ENCODE results near the gene AJAP1.

AJAP1 gene

DNA sequence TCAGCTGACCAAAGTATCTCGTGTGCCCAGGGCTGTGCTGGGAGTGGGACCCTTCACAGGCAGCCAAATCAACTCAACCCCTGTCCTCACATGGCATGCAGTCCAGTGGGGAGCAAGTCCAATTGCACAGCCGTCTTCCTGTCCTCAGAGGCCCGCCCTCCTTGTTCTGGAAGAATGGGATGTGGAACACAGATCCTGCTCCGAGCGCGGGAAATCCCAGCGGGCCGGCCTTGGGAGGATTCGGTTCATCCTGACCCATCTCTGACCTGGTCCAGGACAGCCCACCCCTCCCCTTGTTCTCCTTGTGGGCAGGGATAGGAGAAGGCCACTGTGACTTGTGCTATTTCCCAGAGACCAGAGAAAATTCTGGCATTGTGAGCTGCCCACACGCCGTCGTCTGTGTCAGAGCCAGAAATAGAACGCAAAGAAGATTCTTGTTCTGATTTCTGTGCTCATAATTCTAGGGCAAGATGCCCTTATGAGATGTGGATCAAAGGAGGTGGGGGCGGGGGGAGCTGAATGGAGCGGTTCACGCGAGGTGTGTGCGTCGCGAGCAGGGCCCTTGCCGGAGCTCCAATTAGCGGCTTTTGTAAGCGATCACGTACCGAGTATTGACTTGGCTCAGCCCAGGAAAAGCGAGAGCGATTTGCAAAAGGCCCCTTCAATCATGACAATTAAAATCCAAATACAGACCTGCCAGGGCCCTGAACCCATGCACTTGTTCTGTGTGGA, 79.2 kb downstream of the AJAP1 start:
- no peak for DNase-seq (ENCODE audit: low read depth, low spot score)

- DNase-seq (ENCODE audit: low read depth, low spot score) = no peak
These were observed 79.8 kb downstream of the AJAP1 start for GRCh38 chr1:4734219-4734618.

DNA sequence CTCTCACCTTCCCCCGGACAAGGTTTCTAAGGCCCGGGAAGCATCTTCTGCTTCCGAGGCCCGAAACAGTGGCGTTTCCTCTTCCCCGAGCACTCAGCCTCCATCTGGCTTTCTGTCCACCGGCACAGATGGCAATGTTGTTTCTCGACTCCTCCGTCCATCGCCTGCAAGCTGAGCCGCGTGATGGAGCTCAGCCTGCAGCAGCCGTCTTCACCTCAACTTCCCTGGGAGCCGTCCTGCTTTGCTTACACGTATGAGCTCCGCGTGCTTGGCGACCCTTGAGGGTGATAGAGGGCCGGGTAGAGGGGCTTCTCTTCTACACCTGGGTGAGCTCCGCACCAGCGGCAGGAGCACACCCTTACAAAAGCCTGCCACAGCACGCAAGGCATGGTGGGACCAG, 80.4 kb downstream of the AJAP1 start:
- no peak for DNase-seq (ENCODE audit: low read depth, low spot score)

- no peak for DNase-seq (ENCODE audit: low read depth, low spot score)
These were observed 81.8 kb downstream of the AJAP1 start for GRCh38 chr1:4736254-4736653.

DNA sequence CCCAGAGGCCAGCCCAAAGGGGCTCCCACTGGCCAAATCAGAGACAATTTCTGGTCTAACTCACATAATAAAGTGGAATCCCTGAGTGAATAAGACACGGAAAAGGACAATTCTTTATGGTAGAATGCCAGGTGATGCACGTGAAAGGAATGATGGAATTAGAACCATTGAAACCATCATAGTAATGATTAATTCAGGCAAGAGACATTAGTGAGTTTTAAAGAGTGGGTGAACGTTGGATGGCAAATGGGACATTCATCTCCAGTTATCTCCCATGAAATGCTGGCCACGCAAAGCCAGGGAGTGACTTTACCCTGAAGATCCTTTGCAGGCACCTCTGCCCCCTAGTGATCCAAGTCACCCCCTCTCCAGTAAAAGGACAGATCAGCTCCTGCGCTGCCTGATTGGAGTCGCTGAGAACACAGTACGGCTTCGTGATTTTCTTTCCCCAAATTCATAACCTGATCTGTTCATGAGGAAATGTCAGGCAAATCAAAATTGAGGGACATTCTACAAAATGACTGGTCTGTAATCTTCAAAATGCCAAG, 87.5 kb downstream of the AJAP1 start:
- DNase-seq (ENCODE audit: low read depth, low spot score) = no peak

DNA sequence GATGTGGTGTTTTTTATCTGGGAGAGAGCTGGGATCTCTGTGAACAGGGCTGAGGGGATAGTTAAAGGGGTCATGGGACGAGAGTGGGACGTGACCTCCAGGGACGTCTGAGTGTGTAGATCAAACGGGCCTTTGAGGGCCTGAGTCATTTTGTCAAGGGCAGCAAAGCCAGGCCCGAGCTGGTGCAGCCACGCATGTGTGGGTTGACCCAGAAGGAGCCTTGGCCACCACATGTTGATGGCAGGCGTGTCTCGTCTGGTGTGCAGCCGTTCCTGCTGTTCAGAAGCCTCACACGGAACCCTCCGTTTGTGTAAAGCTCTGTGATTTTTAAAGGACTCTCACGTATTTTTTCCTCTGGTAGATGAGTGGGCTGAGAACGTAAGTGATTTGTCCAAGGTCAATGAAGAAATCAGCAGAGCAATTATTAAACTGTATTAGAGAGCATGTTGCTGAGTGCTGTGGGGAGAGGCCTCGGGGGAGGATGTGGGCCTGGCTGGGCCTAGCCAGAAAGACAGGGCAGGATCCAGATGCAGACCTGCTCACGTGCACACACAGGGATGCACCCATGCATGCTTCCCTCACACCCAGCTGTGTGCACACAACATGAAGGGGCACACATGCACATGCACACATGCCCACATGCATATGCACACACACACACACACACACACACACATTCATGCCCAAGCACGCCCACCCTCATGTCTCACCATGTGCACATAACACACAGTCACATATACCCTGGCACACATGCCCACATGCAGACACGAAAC, 89.8 kb downstream of the AJAP1 start:
- DNase-seq (ENCODE audit: low read depth, low spot score) = no peak

GRCh38 chr1:4745560-4745959, 91.2 kb downstream of the AJAP1 start:
- DNase-seq (ENCODE audit: low read depth, low spot score) = no peak

GRCh38 chr1:4749406-4749805, 95.0 kb downstream of the AJAP1 start:
- DNase-seq (ENCODE audit: low read depth, low spot score) = no peak

DNA sequence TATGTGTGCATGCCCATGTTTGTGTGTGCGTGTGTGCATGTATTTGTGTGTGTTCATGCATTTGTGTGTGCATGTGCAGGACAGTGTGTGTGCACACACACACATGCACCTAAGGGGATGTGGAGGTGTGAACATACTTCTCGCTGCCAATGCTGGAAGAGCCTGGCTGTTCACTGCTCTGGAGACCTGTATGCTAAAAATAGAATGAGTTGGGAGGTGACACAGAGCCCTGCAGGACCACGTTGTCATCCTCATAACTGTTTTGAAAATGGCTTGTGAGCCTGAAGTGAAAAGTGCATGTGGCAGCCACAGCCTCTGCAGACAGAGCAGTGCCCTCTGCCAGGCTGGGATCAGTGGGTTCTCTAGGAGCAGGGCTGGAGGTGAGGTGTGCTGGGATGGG, 95.8 kb downstream of the AJAP1 start:
- DNase-seq (ENCODE audit: low read depth, low spot score) = no peak

DNA sequence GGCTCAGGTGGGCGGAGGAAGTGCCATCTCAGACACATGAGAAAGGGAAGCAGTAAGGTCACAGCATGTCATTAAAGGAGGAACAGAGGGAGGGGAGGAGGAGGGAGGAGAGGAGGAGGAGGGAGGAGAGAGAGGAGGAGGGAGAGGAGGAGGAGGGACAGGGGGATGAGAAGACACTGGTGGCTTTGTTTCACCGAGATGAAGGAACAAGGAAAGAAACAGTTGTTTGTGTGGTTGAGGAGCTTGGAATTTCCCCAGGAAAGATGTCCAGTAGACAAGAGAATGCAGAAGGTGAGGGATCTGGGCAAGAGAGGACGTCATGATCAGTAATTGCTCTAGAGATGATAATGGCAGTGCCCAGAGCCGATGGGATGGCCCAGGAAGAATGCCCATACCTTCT, 97.7 kb downstream of the AJAP1 start:
- no peak for DNase-seq (ENCODE audit: low read depth, low spot score)

GRCh38 chr1:4754816-4755215, 100.4 kb downstream of the AJAP1 start:
- no peak for DNase-seq (ENCODE audit: low read depth, low spot score)

DNA sequence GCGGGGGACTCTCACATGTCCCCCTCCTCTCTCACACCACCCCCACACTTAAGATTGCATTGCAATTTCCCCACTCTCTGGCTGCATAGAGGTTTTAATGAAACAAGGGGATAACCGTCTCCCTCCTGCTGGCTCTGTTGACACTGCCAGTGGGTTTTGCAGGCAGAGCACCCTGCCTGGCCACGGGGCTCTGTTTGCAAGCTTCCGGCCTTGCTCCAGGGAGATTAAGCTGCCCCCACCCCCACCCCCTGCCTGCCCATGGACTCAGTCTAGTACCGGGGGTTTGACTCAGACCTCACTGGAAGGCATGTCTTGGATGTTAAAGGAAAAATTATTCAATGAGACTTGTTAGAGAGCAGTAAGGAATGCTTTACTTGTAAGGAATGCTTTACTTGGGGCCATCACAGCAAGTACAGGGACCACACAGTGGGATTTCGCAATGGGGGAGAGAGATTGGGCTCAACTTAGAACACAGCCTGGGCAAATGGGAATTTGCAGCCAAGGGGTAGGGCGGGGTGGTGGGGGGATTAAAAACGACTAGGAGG, 101.0 kb downstream of the AJAP1 start:
- no peak for DNase-seq (ENCODE audit: low read depth, low spot score)

DNA sequence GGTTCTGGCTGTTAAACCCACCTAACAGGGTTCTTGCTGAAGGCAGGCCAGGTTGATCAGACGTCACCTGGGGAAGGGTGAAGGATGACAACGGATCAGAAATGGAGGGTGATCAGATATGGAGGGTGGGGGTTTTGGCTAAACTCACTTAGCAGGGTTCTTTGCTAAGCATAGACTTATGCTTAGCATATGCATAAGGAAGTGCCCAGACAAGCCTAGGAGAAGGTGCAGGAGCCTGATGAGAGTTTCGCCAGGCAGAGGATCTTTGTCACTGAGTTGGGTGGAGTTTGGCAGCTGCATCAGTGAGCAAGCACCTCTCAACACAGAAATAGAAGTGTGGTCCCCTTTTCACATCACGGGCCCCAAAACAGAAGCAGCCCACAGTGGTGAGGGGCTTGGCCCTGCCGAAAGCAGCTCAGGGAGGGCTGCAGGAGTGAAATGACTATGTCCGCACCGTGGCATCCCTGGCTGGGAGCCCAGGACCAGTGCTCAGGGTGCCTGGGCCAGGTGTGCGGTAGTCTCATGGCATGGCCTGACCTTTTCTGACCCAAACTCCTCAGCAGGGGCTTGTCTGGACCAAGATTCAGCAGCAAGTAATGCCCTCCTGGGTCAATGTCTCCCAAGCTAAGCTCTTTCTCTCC, 101.6 kb downstream of the AJAP1 start:
- DNase-seq (ENCODE audit: low read depth, low spot score) = no peak

DNA sequence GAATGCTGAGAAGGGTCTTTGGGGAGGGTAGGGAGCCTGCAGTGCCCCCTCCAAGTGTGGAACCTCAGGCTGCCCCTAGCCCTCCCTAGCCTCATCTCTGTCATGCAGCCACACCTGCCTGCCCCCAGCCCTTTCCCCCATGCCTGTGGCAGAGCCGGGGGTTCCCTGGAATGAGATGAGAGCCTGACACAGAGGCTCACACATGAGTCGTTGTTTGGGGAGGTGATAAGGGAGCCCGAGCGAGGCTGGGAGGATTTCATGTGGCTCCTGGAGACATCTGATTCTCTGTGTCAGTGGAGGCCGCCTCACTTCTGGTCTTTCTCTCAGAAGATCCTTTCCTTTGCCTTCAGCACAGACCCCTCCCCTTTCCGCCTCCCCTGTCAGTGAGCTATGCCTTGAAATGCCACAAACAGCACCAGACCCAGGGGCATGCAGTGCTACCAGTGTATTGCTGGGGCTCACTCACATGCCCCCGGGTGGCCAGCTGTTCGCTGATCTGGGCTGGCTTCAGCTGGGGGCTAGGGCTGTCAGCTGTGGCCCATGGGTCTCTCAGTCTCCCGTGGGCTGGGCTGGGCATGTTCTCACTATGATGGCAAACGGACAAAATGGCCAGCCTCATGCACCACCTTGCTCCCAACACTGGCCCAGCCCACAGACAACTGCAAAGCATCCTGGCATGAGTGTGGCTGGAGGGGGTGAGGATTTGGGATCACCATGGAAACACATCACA, 102.6 kb downstream of the AJAP1 start:
- no peak for DNase-seq (ENCODE audit: low read depth, low spot score)

DNA sequence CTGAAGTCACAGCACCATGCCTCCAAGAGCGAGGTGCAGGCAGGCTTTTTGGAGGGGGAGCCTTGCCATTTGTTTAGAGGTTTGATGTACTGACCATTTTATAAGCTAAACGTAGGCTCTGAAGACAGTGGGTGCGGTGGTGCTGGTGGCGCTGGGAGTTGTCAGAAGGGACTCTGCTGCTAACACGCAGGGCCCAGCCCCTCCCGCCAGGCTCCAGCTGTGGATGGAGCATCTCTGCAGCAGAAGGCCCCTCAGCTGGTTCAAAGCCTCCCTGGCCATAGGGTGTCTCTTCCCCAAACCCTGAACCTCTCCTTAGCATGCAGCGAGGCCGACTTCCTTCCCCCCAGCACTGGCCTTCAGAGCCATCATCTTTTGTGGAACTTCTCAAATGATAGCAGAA, 105.3 kb downstream of the AJAP1 start:
- DNase-seq (ENCODE audit: low read depth, low spot score) = no peak

DNA sequence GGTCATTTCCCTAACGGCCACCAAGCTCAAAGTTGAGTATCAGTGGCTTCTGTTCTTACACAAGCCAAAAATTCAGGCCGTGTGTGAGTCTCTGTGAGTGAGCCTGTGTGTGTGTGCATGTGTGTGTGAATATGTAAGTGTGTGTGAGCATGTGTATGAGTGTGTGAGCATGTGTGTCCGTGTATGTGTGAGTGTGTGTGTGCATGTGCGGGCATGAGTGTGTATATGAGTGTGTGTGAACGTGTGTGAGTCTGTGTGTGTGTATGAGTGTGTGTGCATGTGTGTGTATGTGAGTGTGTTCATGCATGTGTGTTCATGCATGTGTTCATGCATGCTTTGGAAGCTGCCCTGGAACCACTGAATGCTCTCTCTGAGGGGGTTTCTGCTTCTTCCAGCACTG, 105.7 kb downstream of the AJAP1 start:
- DNase-seq (ENCODE audit: low read depth, low spot score) = no peak

- no peak for DNase-seq (ENCODE audit: low read depth, low spot score)
These were observed 106.9 kb downstream of the AJAP1 start for GRCh38 chr1:4761324-4761723.

DNA sequence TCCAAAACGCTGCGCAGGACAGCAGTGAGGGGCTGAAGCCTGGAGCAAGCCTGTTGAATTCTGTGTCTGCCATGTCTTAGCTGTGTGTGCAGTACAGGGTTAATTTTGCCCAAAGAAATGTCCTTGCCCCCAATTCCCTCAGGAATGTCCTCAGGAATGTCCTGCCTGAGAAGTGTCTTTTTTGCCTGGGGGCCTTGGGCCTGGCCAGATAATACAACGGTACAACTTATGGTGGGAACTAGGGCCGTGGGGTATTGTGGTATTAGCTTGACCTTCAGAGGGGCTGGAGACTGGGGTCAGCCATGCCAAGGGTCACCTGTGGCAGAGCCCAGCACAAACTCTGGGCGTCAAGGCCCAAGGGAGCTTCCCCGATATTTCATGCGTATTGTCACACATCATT, 107.7 kb downstream of the AJAP1 start:
- DNase-seq (ENCODE audit: low read depth, low spot score) = no peak

- no peak for DNase-seq (ENCODE audit: low read depth, low spot score)
These were observed 112.9 kb downstream of the AJAP1 start for GRCh38 chr1:4767308-4767707.

GRCh38 chr1:4768553-4768952, 114.1 kb downstream of the AJAP1 start:
- no peak for DNase-seq (ENCODE audit: low read depth, low spot score)

DNA sequence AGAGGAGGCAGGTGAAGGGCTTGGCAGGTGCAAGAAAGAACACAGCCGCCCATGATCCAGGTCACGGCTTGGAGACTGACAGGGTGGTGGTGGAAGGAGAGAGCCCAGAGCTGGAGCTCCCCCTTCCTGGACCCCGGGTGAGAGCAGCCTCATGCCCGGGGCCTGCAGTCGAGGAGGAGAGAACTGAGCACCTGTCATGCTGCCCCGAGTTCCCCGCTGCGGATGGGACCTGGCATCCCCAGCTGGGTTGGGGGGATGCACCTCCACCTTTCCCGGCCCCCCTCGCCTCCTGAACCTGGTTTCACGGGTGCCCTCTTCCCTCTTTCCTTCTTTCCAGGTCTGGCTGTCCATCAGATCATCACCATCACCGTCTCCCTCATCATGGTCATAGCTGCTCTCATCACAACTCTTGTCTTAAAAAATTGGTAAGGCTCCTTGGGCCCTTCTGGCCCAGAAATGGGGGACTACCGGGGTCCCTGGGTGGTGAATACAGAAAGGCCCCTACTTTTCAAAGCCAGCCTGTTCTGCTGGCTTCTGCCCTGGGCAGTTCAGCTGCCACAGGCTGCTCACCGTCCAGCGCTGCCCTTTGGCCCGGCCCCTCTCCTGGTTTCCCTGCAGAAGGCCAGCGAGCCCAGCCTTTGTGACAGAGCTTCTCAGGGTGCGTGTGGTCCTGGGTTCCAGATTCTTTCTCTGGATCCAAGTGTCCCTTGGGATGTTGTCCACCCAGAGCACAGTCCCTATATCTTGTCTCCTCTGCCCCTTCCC, 115.3 kb downstream of the AJAP1 start:
- DNase-seq (ENCODE audit: low read depth, low spot score) = no peak

Data from activated naive CD8-positive, alpha-beta T cell treated with anti-CD3 and anti-CD28 coated beads, Interleukin-2, amount 50 U/mL, for 16 hours (primary cell).